DND-41 (cell line): Measurements from ENCODE around the gene IRS2.

Experiments
- EZH2 ChIP-seq: IDR thresholded peaks from 3 replicates; pipeline ENCODE4 v1.6.1; 2012; ENCODE audit warnings: borderline replicate concordance, low read depth, mild to moderate bottlenecking, moderate library complexity, low read length, inconsistent platforms; ENCODE audit not compliant: severe bottlenecking
- TF ChIP-seq, protein P1 (sequence below): IDR thresholded peaks from 2 replicates; pipeline ENCODE4 v1.5.1; 2012; ENCODE audit warnings: borderline replicate concordance, low read length, moderate library complexity, mild to moderate bottlenecking; ENCODE audit not compliant: poor library complexity, severe bottlenecking; ENCODE audit errors: extremely low read depth

DNA sequence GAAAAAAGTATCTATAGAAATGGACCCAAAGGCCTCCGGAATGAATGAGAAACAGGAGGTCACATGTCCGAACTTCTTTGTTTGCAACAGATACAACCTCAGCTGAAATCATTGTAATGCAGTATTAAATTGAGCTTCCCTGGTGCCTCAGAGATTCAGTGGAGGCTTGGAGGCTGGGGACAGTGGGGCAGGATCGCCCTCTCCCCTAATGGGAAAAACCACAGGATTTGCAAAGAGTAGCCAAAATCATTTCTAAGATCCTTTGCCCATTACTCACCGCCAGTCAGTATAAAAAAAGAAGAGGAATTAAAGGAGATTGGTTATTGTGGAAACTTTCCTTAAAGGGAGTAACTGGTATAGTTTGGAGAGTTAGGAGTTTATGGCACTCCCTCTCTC, 30.4 kb upstream of the IRS2 start:
- TF ChIP-seq, protein P1, sequence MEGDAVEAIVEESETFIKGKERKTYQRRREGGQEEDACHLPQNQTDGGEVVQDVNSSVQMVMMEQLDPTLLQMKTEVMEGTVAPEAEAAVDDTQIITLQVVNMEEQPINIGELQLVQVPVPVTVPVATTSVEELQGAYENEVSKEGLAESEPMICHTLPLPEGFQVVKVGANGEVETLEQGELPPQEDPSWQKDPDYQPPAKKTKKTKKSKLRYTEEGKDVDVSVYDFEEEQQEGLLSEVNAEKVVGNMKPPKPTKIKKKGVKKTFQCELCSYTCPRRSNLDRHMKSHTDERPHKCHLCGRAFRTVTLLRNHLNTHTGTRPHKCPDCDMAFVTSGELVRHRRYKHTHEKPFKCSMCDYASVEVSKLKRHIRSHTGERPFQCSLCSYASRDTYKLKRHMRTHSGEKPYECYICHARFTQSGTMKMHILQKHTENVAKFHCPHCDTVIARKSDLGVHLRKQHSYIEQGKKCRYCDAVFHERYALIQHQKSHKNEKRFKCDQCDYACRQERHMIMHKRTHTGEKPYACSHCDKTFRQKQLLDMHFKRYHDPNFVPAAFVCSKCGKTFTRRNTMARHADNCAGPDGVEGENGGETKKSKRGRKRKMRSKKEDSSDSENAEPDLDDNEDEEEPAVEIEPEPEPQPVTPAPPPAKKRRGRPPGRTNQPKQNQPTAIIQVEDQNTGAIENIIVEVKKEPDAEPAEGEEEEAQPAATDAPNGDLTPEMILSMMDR: no peak
- TF ChIP-seq EZH2: no peak
